Measurements from ENCODE around the gene BANF2.

Gene BANF2

DNA sequence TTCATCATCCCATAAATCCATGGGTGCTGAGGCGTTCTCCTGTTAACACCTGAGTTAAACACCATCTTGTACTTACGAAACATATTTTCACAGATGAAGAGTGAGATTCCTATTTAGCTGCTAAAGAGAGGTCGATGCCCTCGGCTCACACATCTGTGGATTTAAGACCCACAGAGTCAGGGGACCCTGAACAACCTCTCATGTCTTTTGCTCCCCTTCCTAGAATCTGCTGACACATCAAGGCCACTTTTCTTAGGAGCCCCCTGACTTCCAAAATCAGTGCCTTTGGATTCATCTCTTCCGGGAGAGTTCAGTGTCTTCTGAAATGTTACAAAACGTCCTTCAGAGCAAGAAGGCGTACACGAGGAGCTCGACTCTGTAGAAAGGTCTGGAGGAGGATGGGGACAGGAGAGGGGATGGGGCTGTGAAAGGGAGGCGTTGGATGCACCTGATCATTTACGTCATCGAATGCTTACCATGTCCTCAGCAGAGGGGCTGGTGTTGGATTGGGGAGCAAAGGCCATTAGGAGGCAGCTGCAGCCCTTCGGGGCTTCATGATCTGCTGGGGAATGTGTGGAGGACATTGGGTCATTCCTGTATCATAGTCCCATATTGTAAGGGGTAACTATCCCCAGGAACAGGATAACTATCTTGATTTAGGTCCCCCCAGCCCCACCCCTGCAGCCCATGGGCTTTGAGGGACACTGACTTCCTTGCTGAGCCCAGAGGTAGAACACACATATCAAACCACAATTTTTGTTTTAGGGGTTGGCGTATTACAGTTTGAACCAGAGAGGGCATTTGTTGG lies 22.9 kb downstream of the BANF2 start:
- no peak overlapping the region for H3K4me3 ChIP-seq (ENCODE audit: control insufficient read depth, low read depth, low read length)
- TF ChIP-seq, protein P1, sequence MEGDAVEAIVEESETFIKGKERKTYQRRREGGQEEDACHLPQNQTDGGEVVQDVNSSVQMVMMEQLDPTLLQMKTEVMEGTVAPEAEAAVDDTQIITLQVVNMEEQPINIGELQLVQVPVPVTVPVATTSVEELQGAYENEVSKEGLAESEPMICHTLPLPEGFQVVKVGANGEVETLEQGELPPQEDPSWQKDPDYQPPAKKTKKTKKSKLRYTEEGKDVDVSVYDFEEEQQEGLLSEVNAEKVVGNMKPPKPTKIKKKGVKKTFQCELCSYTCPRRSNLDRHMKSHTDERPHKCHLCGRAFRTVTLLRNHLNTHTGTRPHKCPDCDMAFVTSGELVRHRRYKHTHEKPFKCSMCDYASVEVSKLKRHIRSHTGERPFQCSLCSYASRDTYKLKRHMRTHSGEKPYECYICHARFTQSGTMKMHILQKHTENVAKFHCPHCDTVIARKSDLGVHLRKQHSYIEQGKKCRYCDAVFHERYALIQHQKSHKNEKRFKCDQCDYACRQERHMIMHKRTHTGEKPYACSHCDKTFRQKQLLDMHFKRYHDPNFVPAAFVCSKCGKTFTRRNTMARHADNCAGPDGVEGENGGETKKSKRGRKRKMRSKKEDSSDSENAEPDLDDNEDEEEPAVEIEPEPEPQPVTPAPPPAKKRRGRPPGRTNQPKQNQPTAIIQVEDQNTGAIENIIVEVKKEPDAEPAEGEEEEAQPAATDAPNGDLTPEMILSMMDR (conservative IDR thresholded peaks at IDR 0.05; ENCODE audit: control insufficient read depth, insufficient read depth, low read depth, low read length), result no peak
- DNase-seq (ENCODE audit: low read depth), result no peak

DNA sequence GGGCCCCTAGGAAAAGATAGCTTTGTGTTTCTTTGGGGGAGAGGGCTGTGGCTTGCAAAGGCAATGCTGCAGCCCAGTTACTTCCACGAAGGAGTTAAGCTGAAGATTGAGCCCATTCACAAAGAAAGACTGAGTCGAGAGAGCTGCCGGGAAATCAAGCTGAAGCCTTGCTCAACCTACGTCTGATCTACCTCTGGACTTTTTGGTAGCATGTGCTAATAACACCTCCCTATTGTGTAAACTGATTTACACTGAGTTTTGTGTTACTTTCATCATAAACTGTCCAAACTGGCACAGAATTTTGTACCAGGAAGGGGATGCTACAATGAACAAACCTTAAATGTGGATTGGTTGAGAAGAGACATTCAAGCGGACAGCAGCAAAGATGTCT lies 23.5 kb downstream of the BANF2 start:
- TF ChIP-seq, protein P1 (conservative IDR thresholded peaks at IDR 0.05; ENCODE audit: control insufficient read depth, insufficient read depth, low read depth, low read length), result no peak
- no peak for DNase-seq (ENCODE audit: low read depth)
- no peak overlapping the region for H3K4me3 ChIP-seq (ENCODE audit: control insufficient read depth, low read depth, low read length)

DNA sequence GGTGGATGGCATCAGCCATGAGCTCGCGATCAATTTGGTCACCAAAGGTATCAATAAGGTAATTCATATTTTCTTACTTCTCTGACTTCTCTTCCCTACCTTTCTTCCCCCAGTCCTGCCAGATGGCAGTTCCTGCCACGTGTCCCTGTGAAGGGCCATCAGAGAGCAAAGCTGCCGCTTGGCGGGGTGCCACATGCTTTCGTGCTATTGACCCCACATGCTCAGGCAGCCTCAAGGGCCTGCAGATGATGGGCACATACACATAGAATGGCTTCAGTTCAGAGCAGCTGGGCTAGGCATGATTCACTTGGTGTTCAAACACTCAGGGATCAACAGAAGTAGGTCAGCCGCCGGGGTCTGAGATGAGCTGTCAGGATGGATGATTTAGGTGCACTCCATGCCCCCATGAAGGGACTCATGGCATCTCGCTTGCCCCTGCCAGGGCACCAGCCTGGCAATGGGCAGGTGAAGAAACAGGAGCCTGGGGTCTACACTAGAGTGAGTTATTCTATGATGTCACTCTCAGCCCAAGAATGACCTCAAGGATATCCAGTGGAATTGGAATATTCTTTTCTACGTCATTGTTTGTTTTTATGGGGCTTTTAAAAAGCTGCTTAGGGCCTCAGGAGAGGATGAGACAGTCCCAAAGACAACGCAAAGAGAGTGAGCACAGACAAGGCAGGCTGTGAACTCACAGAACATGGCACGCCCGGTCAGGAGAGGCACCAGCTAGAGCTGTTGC lies 25.5 kb downstream of the BANF2 start:
- DNase-seq (ENCODE audit: low read depth), result no peak
- no peak overlapping the region for H3K4me3 ChIP-seq (ENCODE audit: control insufficient read depth, low read depth, low read length)
- TF ChIP-seq, protein P1 (conservative IDR thresholded peaks at IDR 0.05; ENCODE audit: control insufficient read depth, insufficient read depth, low read depth, low read length), result no peak

DNA sequence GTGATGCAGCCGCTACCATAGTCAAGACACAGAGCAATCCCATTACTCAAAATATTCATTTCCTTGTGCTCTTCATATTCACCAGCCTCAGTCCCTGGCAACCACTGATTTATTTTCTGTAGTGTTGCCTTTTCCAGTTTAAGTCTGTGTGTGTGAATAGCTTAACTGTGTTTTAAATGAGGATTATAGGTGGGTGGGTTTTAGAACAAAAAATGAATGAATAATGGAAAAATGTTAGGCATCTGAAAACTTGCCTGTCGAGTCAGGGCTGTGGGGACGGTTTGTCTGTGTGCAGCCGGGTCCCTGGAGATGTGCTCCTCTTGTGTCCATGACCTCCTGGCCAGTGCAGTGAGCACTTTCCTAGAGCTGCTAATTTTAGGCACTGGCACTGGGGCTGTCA lies 27.1 kb downstream of the BANF2 start:
- H3K4me3 ChIP-seq (ENCODE audit: control insufficient read depth, low read depth, low read length), result no peak overlapping the region
- TF ChIP-seq, protein P1 (conservative IDR thresholded peaks at IDR 0.05; ENCODE audit: control insufficient read depth, insufficient read depth, low read depth, low read length), result no peak
- DNase-seq (ENCODE audit: low read depth), result no peak

DNA sequence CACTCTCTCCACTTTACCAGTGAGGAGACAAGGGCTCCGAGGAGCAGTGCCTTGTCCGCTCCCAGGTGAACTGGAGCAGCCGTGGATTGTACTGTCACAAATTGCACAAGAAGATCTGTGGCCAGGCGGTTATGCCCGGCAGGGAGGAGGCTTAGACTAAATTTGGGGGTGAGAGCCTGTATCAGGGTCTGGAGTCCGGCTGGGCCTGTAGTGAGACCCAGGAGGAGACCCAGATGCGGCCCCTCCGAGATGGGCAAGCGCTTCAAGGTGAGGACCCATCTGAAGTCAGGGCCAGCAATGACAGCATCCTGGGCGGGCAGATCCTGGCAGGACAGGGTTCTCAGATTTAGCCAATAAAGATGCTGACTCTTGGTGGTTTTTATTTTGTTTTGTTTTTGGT lies 27.6 kb downstream of the BANF2 start:
- no peak overlapping the region for H3K4me3 ChIP-seq (ENCODE audit: control insufficient read depth, low read depth, low read length)
- TF ChIP-seq, protein P1 (conservative IDR thresholded peaks at IDR 0.05; ENCODE audit: control insufficient read depth, insufficient read depth, low read depth, low read length), result no peak
- no peak for DNase-seq (ENCODE audit: low read depth)

DNA sequence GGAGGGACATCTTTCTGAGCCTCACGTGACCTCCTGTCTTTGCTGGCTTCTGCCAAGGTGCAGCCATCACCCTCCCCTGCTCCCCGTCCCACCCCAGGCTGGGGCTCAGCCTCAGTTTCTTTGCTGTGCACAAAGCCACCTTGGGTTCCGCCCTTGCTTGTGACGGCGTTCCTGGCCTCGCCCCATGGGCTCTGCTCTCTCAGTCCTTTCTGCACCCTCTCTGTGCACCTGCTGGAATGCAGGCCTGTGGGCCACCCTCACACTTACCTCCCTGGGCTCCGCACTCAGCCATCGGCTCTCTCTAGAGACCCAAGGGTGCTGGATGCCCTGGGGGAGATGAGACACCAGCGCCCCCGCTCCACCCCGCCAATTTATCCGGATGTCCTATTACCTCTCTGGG lies 28.3 kb downstream of the BANF2 start:
- H3K4me3 ChIP-seq (ENCODE audit: control insufficient read depth, low read depth, low read length), result no peak overlapping the region
- no peak for DNase-seq (ENCODE audit: low read depth)
- TF ChIP-seq, protein P1 (conservative IDR thresholded peaks at IDR 0.05; ENCODE audit: control insufficient read depth, insufficient read depth, low read depth, low read length), result no peak

All from fibroblast of mammary gland (primary cell).